GM21528 (cell line): Measurements from ENCODE around the gene SP1.
A peak's percentile ranks its signal among the peaks of the same experiment; 100 is the strongest.
"Not testable (repeated sequence)": the region's sequence is repeated elsewhere in the genome, so short reads cannot be mapped to it uniquely, and the experiment has no call there.

Source experiments
- ATAC-seq: cut with Tn5 transposase; IDR thresholded peaks from one replicate; pipeline ENCODE4 v1.9.1; 2021; ENCODE audit warnings: mild to moderate bottlenecking, moderate library complexity; ENCODE audit not compliant: unreplicated experiment, low FRiP score

Gene SP1

DNA sequence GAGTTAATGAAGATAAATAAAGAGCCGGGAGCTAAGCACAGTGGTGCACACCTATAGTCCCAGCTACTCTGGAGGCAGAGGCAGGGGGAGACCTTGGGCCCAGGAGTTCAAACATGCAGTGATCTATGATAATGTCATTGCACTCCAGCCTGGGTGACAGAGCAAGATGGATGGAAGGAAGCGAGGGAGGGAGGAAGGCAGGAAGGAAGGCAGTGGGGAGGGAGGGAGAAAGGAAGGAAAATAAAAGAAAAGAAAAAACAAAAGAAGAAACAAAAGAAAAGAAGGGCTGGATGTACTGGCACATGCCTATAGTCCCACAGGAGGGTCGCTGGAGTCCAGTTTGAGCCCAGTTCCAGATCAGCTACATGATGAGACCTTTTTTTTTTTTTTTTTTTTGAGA is 24.9 kb upstream of the SP1 start:
- no peak for ATAC-seq

DNA sequence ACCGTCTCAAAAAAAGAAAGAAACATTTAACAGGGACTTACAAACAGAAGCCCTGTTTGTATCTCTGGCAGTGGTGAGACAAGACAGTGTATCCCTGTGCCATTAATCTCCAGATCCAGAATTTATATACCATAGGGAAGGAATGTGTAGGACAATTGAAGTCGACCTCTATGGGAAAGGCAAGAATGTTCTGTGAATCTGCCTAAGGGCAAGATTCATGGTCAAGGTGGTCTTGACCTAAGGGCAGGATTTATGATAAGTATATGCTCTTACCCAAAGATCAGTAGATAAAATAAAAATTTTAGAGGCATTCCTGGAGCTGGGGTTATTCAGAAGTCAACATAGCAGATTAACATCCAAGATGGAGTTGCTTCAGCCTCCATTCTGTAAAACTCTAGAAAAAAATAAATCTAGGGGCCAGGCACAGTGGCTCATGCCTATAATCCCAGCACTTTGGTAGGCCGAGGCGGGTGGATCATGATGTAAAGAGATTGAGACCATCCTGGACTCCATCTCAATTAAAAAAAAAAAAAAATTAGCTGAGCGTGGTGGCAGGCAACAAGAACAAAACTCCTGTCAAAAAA is 21.0 kb upstream of the SP1 start:
- ATAC-seq: no peak

DNA sequence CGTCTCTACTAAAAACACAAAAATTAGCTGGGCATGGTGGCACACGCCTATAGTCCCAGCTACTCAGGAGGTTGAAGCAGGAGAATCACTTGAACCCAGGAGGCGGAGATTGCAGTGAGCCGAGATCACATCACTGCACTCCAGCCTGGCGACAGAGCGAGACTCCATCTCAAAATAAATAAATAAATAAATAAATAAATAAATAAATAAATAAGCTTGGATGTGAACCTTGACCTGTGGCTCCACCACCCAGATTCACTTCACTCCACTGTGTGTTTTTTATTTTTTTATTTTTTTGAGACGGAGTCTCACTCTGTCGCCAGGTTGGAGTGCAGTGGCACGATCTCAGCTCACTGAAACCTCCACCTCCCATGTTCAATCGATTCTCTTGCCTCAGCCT is 18.3 kb upstream of the SP1 start:
- not testable (repeated sequence) for ATAC-seq

DNA sequence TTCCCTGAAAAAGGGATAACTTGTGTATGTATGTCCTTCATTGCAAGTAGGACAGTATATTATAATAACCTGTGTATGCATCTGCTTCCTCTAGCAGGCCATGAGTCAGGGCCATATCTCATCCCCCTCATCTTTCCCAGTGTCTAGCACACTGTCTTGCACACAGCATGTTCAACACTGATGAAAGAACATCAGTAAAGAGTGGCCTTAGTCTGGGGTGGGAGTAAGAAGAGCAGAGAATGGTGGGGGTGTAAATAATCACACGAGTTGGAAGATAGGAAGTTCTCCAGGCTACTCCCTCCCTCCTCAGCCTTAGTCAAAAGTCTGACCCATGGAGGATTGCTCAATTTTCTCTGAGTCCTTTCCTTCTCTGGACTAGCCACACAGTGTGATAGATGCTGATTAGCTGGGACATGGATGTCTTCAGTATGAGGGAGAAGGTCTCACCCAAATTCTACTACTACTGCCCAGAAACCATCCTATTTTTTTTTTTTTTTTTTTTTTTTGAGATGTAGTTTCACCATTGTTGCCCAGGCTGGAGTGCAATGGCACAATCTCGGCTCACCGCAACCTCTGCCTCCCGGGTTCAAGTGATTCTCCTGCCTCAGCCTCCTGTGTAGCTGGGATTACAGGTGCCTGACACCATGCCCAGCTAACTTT is 14.6 kb upstream of the SP1 start:
- no peak for ATAC-seq

DNA sequence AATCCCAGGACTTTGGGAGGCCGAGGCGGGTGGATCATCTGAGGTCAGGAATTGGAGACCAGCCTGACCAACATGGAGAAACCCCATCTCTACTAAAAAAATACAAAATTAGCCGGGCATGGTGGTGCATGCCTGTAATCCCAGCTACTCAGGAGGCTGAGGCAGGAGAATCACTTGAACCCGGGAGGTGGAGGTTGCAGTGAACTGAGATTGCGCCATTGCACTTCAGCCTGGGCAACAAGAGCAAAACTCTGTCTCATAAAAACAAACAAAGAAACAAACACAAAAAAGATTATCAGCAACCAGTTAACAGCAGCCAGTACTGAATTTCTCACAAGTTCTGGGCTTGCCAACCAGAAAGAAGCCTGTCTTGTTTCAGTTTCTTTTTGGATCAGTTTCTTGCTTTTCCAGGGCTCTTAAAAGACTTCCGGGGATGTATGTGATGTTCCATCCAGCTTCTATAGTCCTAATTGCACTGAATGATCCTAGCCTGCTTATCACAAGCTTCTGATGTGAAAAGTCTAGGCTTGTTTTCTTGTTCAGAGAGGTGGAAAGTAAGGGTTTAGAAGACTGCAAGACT is 6.3 kb upstream of the SP1 start:
- not testable (repeated sequence) for ATAC-seq

DNA sequence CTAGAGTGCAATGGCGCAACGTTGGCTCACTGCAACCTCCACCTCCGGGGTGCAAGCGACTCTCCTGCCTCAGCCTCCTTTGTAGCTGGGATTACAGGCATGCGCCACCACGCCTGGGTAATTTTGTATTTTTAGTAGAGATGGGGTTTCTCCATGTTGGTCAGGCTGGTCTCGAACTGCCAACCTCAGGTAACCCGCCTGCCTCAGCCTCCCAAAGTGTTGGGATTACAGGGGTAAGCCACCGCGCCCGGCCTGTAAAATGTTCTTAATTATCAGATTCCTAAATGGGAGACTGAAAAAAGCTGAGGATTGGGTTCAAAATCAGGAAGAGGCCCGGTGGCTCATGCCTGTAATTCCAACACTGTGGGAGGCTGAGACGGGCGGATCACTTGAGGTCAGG is 5.7 kb upstream of the SP1 start:
- ATAC-seq: not testable (repeated sequence)

DNA sequence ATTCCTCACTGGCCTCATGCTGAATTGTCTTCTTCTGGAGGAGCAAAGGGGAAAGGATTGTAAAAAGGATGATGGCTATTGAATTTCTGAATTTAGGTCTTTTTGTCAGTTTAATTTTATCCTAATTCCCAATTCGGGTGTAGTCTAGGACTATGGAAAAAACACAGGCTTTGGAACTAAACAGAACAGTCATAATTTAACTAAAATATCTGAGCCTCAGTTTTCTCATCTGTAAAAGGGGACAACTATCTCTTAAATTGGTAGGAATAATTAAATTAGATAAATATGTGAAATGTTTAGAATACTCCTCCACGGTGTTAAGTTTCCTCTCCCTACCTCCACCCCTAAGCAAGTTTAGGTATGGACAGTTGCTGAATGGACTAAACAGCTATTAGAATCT is 3.2 kb upstream of the SP1 start:
- no peak for ATAC-seq

DNA sequence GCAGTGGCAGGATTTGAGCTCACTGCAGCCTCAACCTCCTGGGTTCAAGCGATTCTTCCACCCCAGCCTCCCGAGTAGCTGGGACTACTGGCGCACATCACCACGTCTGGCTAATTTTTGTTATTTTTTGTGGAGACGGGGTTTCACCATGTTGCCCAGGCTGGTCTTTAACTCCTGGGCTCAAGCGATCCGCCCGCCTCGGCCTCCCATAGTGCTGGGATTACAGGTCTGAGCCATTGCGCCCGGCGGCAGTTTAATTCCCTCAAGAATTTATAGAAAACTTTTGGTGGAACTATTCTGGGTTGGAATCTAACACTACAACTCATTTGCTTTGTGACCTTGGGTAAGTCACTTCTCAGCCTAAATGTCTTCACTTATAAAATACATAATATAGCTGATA is 1.8 kb upstream of the SP1 start:
- no peak for ATAC-seq

DNA sequence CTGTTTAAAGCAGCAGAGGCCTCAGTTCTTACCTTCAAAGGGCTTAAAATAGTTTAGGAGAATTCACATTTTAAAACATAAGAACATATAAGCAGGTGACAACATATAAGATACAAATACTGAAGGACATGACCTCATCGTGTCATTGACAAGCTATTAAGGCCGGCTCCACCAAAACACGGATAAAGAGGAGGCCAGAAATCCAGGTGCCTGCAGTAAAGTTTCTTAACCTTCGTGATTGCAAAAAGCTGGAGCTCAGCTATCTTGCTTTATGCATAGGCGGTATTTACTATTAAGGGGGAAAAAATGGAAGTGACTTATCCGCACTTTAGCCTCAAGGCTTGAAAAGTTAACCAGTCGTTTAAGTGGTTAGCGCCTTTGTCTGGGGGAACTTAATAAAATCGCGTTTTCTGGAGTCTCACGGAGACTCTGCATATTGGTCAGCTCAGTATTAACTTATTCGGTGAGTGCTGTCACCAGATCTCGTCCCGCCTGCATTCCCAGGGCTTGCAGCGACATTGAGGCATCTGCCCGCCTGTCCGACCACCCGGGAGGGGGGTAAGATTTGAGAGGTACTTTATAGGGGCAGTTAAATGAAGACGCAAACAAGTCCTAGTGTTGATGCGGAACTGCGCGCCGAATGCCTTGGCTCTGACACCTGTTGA is 1.1 kb upstream of the SP1 start:
- ATAC-seq: no peak

DNA sequence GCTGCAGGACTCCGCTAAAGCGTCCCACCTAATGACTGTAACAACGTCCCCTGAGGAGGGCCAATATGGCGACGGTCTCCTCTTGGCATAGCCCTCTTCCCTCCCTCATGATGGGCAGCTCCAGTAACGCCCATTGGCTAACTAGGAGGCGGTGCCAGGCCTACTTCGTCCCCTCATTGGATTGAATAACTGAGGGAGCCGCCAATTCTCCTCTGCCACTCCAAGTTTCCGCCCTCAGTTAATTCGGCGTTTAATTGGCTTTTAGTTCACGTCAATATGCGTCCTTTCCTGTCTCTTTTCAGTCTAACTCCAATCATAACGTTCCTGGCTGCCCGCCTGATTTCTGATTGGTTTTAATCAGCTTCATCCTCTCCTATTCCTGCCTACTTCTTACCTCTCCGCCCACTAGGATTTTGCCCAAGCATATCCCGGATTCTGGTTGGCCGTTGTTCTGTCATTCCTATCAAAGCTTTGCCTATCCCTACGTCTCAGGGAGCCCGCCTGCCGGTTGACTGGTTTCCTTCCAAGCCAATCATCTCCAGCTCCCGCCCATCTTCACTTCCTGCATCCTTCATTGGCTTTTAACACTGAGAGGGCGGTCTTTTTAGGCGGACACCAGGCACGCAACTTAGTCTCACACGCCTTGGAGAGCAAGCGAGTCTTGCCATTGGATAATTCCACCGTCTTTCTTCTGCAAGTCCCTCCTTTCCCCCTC is 430 bp upstream of the SP1 start:
- ATAC-seq: peak; percentile 73

DNA sequence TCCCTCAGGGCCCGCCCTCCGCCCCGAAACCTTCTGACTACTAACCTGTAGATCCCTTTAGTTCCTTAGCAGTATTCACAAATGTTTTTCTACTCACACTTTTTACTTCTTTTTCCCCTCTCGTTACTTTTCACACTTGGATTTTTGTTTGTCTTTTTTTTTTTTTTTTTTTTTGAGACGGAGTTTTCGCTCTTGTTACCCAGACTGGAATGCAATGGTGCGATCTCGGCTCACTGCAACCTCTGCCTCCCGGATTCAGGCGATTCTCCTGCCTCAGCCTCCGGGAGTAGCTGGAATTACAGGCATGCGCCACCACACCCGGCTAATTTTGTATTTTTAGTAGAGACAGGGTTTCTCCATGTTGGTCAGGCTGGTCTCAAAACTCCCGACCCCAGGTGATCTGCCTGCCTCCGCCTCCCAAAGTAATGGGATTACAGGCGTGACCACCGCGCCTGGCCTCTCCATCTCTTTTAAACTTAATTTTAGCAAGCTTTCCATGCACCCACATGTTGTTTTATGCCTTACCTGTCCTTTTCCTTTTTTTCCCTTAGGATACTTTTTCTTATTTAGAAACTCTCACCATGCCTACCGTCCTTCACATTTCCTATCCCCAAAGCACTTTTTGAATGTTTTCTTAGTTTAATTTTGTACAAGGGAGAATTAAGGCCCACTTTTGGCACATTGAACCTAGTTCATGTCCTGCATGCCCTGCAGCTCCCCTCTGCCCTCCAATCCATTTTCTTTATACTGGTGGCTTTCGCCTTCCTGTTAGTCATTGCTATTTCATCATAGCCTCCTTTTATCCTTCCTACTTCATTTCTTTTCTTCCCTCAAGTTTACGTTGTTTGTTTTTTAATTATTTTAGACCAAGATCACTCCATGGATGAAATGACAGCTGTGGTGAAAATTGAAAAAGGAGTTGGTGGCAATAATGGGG is 1.1 kb downstream of the SP1 start:
- ATAC-seq: no peak

DNA sequence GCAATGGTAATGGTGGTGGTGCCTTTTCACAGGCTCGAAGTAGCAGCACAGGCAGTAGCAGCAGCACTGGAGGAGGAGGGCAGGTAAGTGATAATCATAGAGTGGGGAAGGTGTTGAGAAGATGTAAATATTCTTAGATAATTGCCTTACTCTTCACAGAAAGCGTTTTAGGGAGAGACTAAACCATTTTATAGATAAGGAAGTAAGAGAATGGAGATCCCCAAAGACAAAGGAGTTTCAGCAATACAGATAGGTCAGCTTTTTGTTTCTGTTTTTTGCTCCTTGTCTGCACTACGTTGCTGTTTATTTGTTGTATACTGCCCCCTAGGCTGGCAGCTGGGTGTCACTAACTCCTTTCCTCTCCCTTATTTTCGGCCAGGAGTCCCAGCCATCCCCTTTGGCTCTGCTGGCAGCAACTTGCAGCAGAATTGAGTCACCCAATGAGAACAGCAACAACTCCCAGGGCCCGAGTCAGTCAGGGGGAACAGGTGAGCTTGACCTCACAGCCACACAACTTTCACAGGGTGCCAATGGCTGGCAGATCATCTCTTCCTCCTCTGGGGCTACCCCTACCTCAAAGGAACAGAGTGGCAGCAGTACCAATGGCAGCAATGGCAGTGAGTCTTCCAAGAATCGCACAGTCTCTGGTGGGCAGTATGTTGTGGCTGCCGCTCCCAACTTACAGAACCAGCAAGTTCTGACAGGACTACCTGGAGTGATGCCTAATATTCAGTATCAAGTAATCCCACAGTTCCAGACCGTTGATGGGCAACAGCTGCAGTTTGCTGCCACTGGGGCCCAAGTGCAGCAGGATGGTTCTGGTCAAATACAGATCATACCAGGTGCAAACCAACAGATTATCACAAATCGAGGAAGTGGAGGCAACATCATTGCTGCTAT is 2.0 kb downstream of the SP1 start:
- no peak for ATAC-seq

DNA sequence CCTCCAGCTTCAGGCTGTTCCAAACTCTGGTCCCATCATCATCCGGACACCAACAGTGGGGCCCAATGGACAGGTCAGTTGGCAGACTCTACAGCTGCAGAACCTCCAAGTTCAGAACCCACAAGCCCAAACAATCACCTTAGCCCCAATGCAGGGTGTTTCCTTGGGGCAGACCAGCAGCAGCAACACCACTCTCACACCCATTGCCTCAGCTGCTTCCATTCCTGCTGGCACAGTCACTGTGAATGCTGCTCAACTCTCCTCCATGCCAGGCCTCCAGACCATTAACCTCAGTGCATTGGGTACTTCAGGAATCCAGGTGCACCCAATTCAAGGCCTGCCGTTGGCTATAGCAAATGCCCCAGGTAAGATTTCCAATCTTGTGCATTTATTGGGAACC is 3.3 kb downstream of the SP1 start:
- no peak for ATAC-seq

DNA sequence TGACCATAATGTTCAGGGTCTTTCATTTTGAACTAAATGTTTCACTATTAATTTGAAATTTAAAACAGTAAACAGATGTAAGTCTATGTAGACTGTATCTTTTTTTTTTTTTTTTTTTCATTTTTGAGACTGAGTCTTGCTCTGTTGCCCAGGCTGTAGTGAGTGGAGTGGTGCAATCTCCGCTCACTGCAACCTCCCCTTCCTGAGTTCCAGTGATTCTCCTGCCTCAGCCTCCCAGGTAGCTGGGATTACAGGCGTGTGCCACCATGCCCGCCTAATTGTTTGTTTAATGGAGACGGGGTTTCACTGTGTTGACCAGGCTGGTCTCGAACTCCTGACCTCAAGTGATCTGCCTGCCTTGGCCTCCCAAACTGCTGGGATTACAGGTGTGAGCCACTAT is 6.4 kb downstream of the SP1 start:
- ATAC-seq: not testable (repeated sequence)

DNA sequence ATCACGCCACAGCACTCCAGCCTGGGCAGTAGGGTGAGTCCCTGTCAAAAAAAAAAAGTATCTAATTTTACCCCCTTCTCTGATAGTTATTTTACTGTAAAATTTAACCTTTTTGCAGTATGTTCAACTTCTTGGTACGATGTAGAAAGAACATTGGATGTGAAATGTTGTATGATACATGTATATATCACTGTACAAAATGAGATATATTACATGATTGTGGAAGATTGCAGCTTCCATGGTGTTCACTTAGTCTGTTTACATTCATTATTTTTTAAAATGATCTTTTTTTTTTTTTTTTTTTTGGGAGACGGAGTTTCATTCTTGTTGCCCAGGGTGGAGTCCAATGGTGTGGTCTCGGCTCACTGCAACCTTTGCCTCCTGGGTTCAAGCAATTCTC is 9.0 kb downstream of the SP1 start:
- ATAC-seq: no peak

DNA sequence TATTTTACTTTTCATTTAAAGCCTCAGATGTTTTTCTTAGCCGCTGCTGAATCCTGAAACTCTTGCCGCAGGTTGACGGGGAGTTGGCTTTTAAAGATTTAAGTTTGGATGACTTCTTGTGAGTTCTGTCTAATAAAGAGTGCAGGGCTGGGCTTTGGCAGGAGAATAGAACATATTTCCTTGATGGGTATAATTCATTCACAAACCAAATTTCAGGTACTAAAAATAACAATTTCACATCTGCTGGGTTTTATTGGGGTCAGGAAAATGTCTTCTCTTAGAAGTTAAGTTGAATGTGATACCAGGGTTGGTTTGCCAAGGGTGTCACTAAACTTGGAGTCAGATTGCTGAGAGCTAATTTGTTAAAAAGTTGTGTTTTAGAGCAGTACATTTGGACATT is 9.7 kb downstream of the SP1 start:
- no peak for ATAC-seq

DNA sequence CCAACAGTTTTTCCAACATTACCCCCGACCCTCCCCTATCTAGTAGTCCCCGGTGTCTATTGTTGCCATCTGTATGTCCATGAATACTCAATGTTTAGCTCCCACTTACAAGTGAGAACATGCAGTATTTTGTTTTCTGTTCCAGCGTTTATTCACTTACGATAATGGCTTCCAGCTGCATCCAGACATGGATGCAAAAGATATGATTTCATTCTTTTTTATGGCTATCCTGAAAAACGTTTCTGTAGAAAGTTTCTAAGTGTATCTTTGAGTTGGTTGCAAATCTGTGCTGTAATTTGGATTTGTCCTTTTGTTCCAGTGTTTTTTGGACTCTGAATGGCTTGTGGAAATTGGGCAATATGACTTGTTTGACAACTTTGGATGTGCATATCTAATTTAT is 11.7 kb downstream of the SP1 start:
- ATAC-seq: no peak

DNA sequence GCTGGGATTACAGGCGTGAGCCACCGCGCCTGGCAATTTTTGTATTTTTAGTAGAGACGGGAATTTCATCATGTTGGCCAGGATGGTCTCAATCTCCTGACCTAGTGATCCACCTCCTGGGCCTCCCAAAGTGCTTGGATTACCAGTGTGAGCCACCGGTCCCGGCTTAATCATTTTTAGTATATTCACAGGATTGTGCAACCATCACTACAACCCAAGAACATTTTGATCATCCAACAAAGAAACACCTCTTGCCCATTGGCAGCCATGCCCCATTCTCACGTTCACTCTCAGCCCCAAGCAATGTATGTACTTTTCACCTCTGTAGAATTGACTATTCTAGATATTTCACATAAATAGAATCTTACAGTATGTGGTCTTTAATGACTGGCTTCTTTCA is 19.9 kb downstream of the SP1 start:
- no peak for ATAC-seq

DNA sequence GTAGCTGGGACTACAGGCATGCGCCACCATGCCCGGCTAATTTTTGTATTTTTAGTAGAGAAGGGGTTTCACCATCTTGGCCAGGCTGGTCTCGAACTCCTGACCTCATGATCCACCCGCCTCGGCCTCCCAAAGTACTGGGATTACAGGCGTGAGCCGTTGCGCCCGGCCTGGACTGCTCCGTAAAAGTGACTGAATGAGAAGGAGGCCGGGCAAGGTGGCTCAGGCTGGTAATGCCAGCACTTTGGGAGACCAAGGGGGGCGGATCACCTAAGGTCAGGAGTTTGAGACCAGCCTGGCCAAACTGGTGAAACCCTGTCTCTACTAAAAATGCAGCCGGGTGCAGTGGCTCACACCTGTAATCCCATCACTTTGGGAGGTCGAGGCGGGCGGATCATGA is 22.4 kb downstream of the SP1 start:
- not testable (repeated sequence) for ATAC-seq
